Smooth muscle cell (in vitro differentiated cells): Measurements from ENCODE around the gene SDC3. TPM values are rescaled to one million over a fixed set of nuclear protein-coding genes. Genes with fewer than 3 reads are reported as not detected.

Experiments used
- DNase-seq: peaks from one replicate; lab custom pipeline; 2025; ENCODE audit not compliant: unreplicated experiment; lab: John Stamatoyannopoulos, UW
- H2AFZ ChIP-seq: fragments of 200-600 bp; sonication (generic); 2 replicates; pipeline ENCODE4 v1.6.0; 2016; ENCODE audit warnings: antibody characterized with exemption, low read depth, mild to moderate bottlenecking
- H3F3A ChIP-seq: fragments of 200-600 bp; sonication (generic); 2 replicates; pipeline ENCODE4 v1.6.0; 2017; ENCODE audit warnings: antibody characterized with exemption, low read depth
- H3K27ac ChIP-seq: fragments of 200-600 bp; sonication (generic); 2 replicates; pipeline ENCODE4 v1.5.1; 2016; ENCODE audit warnings: low read depth, mild to moderate bottlenecking
- H3K27me3 ChIP-seq: fragments of 200-600 bp; sonication (generic); 2 replicates; pipeline ENCODE4 v1.6.1; 2016; ENCODE audit warnings: low read depth, mild to moderate bottlenecking
- H3K36me3 ChIP-seq: fragments of 200-600 bp; sonication (generic); 2 replicates; pipeline ENCODE4 v1.5.1; 2016; ENCODE audit warnings: low read depth
- H3K4me1 ChIP-seq: fragments of 200-600 bp; sonication (generic); 2 replicates; pipeline ENCODE4 v1.5.1; 2016; ENCODE audit warnings: low read depth
- H3K4me2 ChIP-seq: fragments of 200-600 bp; sonication (generic); 2 replicates; pipeline ENCODE4 v1.6.0; 2016; ENCODE audit warnings: mild to moderate bottlenecking
- H3K4me3 ChIP-seq: fragments of 200-600 bp; sonication (generic); 2 replicates; pipeline ENCODE4 v1.5.1; 2016; ENCODE audit warnings: mild to moderate bottlenecking
- H3K79me2 ChIP-seq: fragments of 200-600 bp; sonication (generic); 2 replicates; pipeline ENCODE4 v1.6.0; 2016; ENCODE audit warnings: low read depth, mild to moderate bottlenecking
- H3K9ac ChIP-seq: fragments of 200-600 bp; sonication (generic); 2 replicates; pipeline ENCODE4 v1.6.0; 2016; ENCODE audit warnings: low read depth
- H3K9me3 ChIP-seq: fragments of 200-600 bp; sonication (generic); replicated peaks from 2 replicates; pipeline ENCODE4 v1.5.1; 2016; ENCODE audit warnings: low read depth
- H4K20me1 ChIP-seq: fragments of 200-600 bp; sonication (generic); 2 replicates; pipeline ENCODE4 v1.6.0; 2016; ENCODE audit warnings: low read depth
- CTCF ChIP-seq: fragments of 200-600 bp; sonication (generic); IDR thresholded peaks from 2 replicates; pipeline ENCODE4 v1.5.1; 2017; ENCODE audit warnings: borderline replicate concordance, mild to moderate bottlenecking, antibody characterized with exemption; ENCODE audit not compliant: insufficient read depth, poor library complexity, severe bottlenecking
- WGBS: methylation state at CpG from one replicate; pipeline ENCODE4 v1.1.7; 2016; ENCODE audit warnings: low lambda C conversion rate; 5-methylcytosine and 5-hydroxymethylcytosine counted together
- polyA plus RNA-seq: library from polyadenylated mRNA; unstranded; fragments of >200 nt; fragmentation: Nextera tagmentation; extraction: Ambion mirVana; gene quantifications from 2 replicates; pipeline ENCODE4 v1.2.1, GENCODE V29; 2016
- total RNA-seq: library from RNA; depleted of rRNA; stranded (reverse); fragments of >200 nt; gene quantifications from 2 replicates; pipeline ENCODE4 v1.2.3, GENCODE V29; 2014

The SDC3 gene
- total and polyA plus RNA-seq, 2 experiments from 2014 or later, result 46.3 to 112 TPM

- H3K27me3 ChIP-seq, result no peaks in the 10 kb centered on the region
- H3K36me3 ChIP-seq, result no peaks in the 10 kb centered on the region
- H3K4me2 ChIP-seq, result no peak overlapping the region
- no peaks in the 10 kb centered on the region for H4K20me1 ChIP-seq
- H3K79me2 ChIP-seq, result no peaks in the 10 kb centered on the region
- no peak overlapping the region for H3K27ac ChIP-seq
- 90% methylated on average over 7 of the region's 7 CpGs for WGBS
- no peak for DNase-seq
- TF ChIP-seq CTCF, result no peak
- no peaks in the 10 kb centered on the region for H3K4me1 ChIP-seq
- H3K4me3 ChIP-seq, result no peak overlapping the region
- H3F3A ChIP-seq, result no peaks in the 10 kb centered on the region
- no peak overlapping the region for H2AFZ ChIP-seq
- H3K9me3 ChIP-seq, result no peaks in the 10 kb centered on the region
- H3K9ac ChIP-seq, result no peak overlapping the region
Measured at GRCh38 chr1:30920827-30921226, 12.3 kb upstream of the SDC3 start.

- H3K9ac ChIP-seq, result no peak overlapping the region
- WGBS, result 63% methylated on average over 10 of the region's 10 CpGs
Measured at GRCh38 chr1:30919025-30919881, 10.7 kb upstream of the SDC3 start.

GRCh38 chr1:30916296-30916695 lies 7.7 kb upstream of the SDC3 start:
- Histone ChIP-seq H4K20me1 (no peaks in the 10 kb centered on the region), H3K36me3 (no peaks in the 10 kb centered on the region), H3K27ac (no peak overlapping the region), H3K4me2 (no peak overlapping the region), H3K27me3 (no peaks in the 10 kb centered on the region), H3K79me2 (no peaks in the 10 kb centered on the region), H3K9me3 (no peaks in the 10 kb centered on the region), H3K9ac (no peak overlapping the region), H3F3A (peaks cover 7% of the 10 kb centered on the region), H2AFZ (no peak overlapping the region), H3K4me3 (no peak overlapping the region), H3K4me1 (no peaks in the 10 kb centered on the region)
- WGBS, result 95% methylated on average over 12 of the region's 12 CpGs
- DNase-seq, result no peak
- TF ChIP-seq CTCF, result no peak

More at GRCh38 chr1:30919025-30919881, 10.7 kb upstream of the SDC3 start:
- DNase-seq, result no peak
- Histone ChIP-seq H3K27me3 (no peaks in the 10 kb centered on the region), H3F3A (no peaks in the 10 kb centered on the region), H3K27ac (no peak overlapping the region), H3K4me3 (no peak overlapping the region), H3K79me2 (no peaks in the 10 kb centered on the region), H3K9me3 (no peaks in the 10 kb centered on the region), H2AFZ (no peak overlapping the region), H3K36me3 (no peaks in the 10 kb centered on the region), H4K20me1 (no peaks in the 10 kb centered on the region), H3K4me2 (peak overlapping the region; percentile 20), H3K4me1 (no peaks in the 10 kb centered on the region)
- TF ChIP-seq CTCF, result no peak
